Upper lobe of left lung (tissue), 4 donors: Measurements from ENCODE around the gene PPAT.

ENCODE experiments used
- POLR2A ChIP-seq, 4 donors: fragments of 450-650 bp; IDR thresholded peaks; one replicate each; pipeline ENCODE4 v1.5.1; 2016 to 2017; ENCODE audit warnings: antibody characterized with exemption in 4 of 4, mild to moderate bottlenecking in 2 of 4
- TF ChIP-seq, protein P1 (sequence below), 6 experiments: fragments of 450-650 bp in 4 of 6; fragments of 200-600 bp in 2 of 6; sonication (generic) in 2 of 6; IDR thresholded peaks; one replicate each; pipeline ENCODE4 v1.5.1; 2016 to 2019; ENCODE audit warnings: antibody characterized with exemption in 6 of 6

DNA sequence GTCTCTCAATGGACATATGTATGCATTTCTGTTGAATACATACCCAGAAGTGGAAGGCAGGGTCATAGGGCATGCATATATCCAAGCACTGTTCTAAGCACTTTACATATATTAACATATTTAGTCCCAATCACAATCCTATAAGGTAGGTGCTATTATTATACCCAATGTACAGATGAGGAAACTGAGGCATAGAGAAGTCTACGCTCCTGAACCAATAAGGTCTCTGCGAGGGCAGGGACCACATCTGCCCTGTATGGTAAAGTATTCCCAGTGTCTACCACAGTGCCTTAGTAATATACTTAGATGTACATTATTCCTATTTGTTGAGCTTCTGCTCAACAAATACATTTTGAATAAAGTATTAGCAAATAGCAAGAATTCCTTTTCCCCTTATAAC is 5.2 kb downstream of the PPAT start:
- TF ChIP-seq, protein P1, sequence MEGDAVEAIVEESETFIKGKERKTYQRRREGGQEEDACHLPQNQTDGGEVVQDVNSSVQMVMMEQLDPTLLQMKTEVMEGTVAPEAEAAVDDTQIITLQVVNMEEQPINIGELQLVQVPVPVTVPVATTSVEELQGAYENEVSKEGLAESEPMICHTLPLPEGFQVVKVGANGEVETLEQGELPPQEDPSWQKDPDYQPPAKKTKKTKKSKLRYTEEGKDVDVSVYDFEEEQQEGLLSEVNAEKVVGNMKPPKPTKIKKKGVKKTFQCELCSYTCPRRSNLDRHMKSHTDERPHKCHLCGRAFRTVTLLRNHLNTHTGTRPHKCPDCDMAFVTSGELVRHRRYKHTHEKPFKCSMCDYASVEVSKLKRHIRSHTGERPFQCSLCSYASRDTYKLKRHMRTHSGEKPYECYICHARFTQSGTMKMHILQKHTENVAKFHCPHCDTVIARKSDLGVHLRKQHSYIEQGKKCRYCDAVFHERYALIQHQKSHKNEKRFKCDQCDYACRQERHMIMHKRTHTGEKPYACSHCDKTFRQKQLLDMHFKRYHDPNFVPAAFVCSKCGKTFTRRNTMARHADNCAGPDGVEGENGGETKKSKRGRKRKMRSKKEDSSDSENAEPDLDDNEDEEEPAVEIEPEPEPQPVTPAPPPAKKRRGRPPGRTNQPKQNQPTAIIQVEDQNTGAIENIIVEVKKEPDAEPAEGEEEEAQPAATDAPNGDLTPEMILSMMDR (IDR thresholded peaks at IDR 0.05), result no peak
- TF ChIP-seq POLR2A (IDR thresholded peaks at IDR 0.05), result no peak
